Activated CD4-positive, CD25-positive, alpha-beta regulatory T cell (primary cell): ENCODE measurements around the gene DNAAF1.
A peak's percentile ranks its signal among the peaks of the same experiment; 100 is the strongest.

Experiments
- DNase-seq, 4 experiments: peaks; one replicate each; lab custom pipeline; 2025; lab: John Stamatoyannopoulos, UW

DNAAF1 gene

GRCh38 chr16:84161037-84161436 lies 15.9 kb downstream of the DNAAF1 start:
- DNase-seq: no peak

GRCh38 chr16:84161801-84162200 lies 16.7 kb downstream of the DNAAF1 start:
- DNase-seq: no peak

- no peak for DNase-seq
These were observed 20.6 kb downstream of the DNAAF1 start for GRCh38 chr16:84165746-84166145.

- no peak for DNase-seq
These were observed 21.9 kb downstream of the DNAAF1 start for GRCh38 chr16:84166796-84167695.

GRCh38 chr16:84169765-84170310 lies 24.7 kb downstream of the DNAAF1 start:
- DNase-seq: no peak

- no peak for DNase-seq
These were observed 29.3 kb downstream of the DNAAF1 start for GRCh38 chr16:84174396-84174795.

GRCh38 chr16:84175350-84176081 lies 30.4 kb downstream of the DNAAF1 start:
- DNase-seq: peak in 2 of 4 experiments; percentile 39 to 54

GRCh38 chr16:84176192-84177053 lies 31.3 kb downstream of the DNAAF1 start:
- DNase-seq: no peak

GRCh38 chr16:84177741-84178073 lies 32.6 kb downstream of the DNAAF1 start:
- no peak for DNase-seq

GRCh38 chr16:84178146-84178765 lies 33.1 kb downstream of the DNAAF1 start:
- no peak for DNase-seq

- no peak for DNase-seq
These were observed 33.9 kb downstream of the DNAAF1 start for GRCh38 chr16:84178892-84179611.

GRCh38 chr16:84179612-84180320 lies 34.7 kb downstream of the DNAAF1 start:
- no peak for DNase-seq

GRCh38 chr16:84180519-84181140 lies 35.5 kb downstream of the DNAAF1 start:
- DNase-seq: no peak

- DNase-seq: no peak
These were observed 36.2 kb downstream of the DNAAF1 start for GRCh38 chr16:84181144-84181915.

- DNase-seq: no peak
These were observed 37.0 kb downstream of the DNAAF1 start for GRCh38 chr16:84182104-84182503.

GRCh38 chr16:84182680-84183571 lies 37.8 kb downstream of the DNAAF1 start:
- no peak for DNase-seq

GRCh38 chr16:84183572-84183875 lies 38.4 kb downstream of the DNAAF1 start:
- DNase-seq: no peak
